ENCODE results near the gene HECA. TPM values are rescaled to one million over a fixed set of nuclear protein-coding genes. Genes with fewer than 3 reads are reported as not detected.

HECA gene
- total RNA-seq, 4 donors from 2014 or later = 36.1 to 70.1 (median 46.9) TPM

DNA sequence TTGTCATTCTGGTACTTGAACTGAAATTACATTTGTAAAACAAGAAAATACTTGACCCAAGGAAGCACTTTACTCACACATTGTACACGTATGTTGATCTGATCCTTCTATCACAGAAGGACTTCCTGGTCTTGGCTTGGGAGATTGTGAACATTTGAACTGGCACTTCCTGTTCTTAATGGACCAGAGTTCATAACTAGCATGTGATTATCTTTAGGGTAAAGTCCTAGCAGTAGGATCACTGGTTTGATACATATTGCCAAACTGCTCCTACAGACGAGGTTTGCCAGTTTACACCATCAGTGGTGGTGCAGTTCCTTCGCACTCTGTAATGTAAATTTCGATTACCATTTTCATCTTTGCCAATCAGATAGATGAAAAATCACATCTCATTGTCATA lies 12.7 kb downstream of the HECA start:
- TF ChIP-seq EP300 (IDR thresholded peaks at IDR 0.05) (no peak), POLR2A (IDR thresholded peaks at IDR 0.05) (no peak), POLR2AphosphoS5 (IDR thresholded peaks at IDR 0.05) (no peak)
- TF ChIP-seq, protein P1, sequence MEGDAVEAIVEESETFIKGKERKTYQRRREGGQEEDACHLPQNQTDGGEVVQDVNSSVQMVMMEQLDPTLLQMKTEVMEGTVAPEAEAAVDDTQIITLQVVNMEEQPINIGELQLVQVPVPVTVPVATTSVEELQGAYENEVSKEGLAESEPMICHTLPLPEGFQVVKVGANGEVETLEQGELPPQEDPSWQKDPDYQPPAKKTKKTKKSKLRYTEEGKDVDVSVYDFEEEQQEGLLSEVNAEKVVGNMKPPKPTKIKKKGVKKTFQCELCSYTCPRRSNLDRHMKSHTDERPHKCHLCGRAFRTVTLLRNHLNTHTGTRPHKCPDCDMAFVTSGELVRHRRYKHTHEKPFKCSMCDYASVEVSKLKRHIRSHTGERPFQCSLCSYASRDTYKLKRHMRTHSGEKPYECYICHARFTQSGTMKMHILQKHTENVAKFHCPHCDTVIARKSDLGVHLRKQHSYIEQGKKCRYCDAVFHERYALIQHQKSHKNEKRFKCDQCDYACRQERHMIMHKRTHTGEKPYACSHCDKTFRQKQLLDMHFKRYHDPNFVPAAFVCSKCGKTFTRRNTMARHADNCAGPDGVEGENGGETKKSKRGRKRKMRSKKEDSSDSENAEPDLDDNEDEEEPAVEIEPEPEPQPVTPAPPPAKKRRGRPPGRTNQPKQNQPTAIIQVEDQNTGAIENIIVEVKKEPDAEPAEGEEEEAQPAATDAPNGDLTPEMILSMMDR (IDR thresholded peaks at IDR 0.05) = no peak
- no peak overlapping the region for H3K27ac ChIP-seq
- H3K36me3 ChIP-seq = no peaks in the 10 kb centered on the region
- WGBS, 2 donors (ENCODE audit: low coverage in 1 of 2) = 80 to 88% methylated on average over 3 to 4 of the region's 4 CpGs
- H3K4me3 ChIP-seq = no peak overlapping the region
- no peak for ATAC-seq
- no peaks in the 10 kb centered on the region for H3K9me3 ChIP-seq
- peaks cover 3 to 86% (median 9%) of the 10 kb centered on the region in 3 donors for H3K4me1 ChIP-seq
- no peaks in the 10 kb centered on the region for H3K27me3 ChIP-seq

DNA sequence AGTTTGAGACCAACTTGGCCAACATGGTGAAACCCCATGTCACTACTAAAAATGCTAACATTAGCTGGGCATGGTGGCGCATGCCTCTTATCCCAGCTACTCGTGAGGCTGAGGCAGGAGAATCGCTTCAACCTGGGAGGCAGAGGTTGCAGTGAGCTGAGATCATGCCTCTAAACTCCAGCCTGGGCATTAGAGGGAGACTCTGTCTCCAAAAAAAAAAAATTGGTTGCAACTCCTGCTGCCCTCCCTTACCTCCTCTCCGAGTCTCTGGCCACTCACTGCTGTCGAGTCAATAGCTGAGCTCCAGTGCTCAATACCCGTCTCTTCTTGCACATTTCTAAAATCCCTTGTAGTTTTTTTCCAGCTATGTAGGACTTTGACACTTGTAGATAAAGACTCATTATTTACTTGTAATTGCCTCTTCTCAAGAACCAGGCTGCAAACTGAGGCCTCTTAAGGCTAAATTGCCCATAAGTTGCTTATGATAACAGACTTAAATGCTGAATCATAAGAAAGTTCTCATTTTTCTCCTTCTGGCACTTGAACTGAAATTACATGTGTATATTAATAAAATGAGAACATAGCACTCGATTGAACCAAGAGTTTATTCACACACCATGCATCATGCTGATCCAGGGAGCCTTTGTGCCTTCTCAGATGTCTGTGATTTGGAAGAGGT lies 13.8 kb downstream of the HECA start:
- Histone ChIP-seq H3K27me3 (no peaks in the 10 kb centered on the region), H3K4me3 (no peak overlapping the region), H3K4me1 (peaks cover 3 to 86% (median 9%) of the 10 kb centered on the region in 3 donors), H3K9me3 (no peaks in the 10 kb centered on the region), H3K36me3 (no peaks in the 10 kb centered on the region), H3K27ac (no peak overlapping the region)
- TF ChIP-seq POLR2A (IDR thresholded peaks at IDR 0.05) (no peak), POLR2AphosphoS5 (IDR thresholded peaks at IDR 0.05) (no peak), EP300 (IDR thresholded peaks at IDR 0.05) (no peak)
- TF ChIP-seq, protein P1 (IDR thresholded peaks at IDR 0.05) = no peak
- 35 to 49% methylated on average over 3 to 6 of the region's 7 CpGs for WGBS, 2 donors (ENCODE audit: low coverage in 1 of 2)
- no peak for ATAC-seq

DNA sequence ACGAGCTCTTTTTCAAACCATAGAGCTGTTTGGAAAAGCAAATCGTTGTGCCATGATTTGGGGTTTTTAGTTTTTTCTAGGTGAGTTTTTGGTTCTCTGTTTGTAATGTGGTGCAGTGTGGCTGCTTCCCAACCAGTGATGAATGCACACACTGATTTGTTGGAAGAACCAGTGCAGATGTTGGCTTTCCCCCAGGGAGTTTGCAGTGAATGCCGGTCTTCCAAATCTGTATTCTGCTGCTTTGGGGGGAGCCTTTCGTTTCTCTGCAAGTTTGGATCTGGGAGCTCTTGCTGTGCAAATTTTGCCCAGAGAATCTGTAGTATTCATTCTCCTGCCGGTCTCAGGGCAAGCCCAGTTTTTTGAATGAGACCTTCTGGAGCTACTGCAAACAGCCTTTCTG lies 14.5 kb downstream of the HECA start:
- H3K4me1 ChIP-seq = peaks cover 3 to 86% (median 9%) of the 10 kb centered on the region in 3 donors
- H3K4me3 ChIP-seq = no peak overlapping the region
- H3K36me3 ChIP-seq = no peaks in the 10 kb centered on the region
- TF ChIP-seq, protein P1 (IDR thresholded peaks at IDR 0.05) = no peak
- TF ChIP-seq EP300 (IDR thresholded peaks at IDR 0.05) = no peak
- H3K27me3 ChIP-seq = no peaks in the 10 kb centered on the region
- no peaks in the 10 kb centered on the region for H3K9me3 ChIP-seq
- 26 to 37% methylated on average over 3 to 4 of the region's 5 CpGs for WGBS, 2 donors (ENCODE audit: low coverage in 1 of 2)
- no peak for ATAC-seq
- no peak overlapping the region for H3K27ac ChIP-seq

DNA sequence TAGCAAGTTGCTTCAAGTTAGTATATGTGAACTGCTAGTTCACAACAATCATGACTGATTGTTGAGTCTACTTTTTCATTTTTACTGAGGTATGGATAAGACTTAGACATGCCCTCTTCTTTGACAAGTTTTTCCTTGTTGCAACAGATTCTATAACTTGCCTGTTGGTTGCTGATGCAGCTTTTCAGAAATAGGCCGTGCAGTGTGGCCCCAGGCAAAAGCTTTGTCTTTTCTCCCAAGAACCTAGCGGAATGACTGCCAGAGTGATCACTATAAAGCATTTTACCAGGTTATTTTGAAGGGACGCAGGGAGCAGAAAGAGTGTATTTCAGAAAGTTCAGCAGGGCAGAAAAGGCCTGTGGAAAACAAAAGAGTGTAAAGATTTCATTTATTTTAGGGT lies 16.0 kb downstream of the HECA start:
- WGBS, 2 donors (ENCODE audit: low coverage in 1 of 2) = 83 to 96% methylated on average over 3 of the region's 3 CpGs
- Histone ChIP-seq H3K27ac (no peak overlapping the region), H3K27me3 (no peaks in the 10 kb centered on the region), H3K4me3 (no peak overlapping the region), H3K36me3 (no peaks in the 10 kb centered on the region), H3K4me1 (peaks cover 3 to 80% (median 9%) of the 10 kb centered on the region in 3 donors), H3K9me3 (no peaks in the 10 kb centered on the region)
- TF ChIP-seq, protein P1 (IDR thresholded peaks at IDR 0.05) = no peak
- TF ChIP-seq POLR2AphosphoS5 (IDR thresholded peaks at IDR 0.05) (no peak), POLR2A (IDR thresholded peaks at IDR 0.05) (no peak), EP300 (IDR thresholded peaks at IDR 0.05) (no peak)
- ATAC-seq = no peak

DNA sequence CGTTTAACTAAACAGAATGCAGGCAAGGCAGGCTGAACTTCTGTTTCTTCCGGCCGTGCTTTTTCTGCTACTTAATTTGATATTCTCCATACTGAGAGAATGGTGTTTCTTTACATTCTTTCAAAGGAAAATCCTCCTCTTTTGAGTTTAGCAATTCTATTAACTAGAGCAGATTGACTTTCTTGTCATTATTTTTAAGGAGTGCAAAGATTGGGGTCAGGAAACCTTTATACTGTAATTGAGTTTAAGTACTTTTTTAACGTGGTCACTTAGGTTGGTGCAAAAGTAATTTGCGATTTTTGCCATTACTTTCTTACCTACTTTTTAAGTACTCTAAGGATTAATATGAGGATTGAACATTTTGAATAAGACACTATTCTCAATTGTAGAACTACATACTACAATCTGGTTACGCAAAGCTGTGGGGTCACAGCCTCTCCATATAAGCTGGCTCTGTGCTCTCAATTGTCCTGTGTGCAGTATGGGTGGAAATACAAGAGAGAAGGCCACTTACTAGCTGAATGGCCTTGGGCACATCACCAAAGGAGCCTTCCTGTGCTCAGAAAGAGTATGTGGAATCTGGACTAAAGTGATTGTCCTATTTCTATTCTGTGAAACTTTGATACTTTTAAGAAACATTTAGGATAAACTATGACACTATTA lies 16.7 kb downstream of the HECA start:
- 76 to 79% methylated on average over 6 of the region's 6 CpGs for WGBS, 2 donors (ENCODE audit: low coverage in 1 of 2)
- ATAC-seq = no peak
- no peaks in the 10 kb centered on the region for H3K36me3 ChIP-seq
- H3K9me3 ChIP-seq = no peaks in the 10 kb centered on the region
- H3K27ac ChIP-seq = no peak overlapping the region
- no peaks in the 10 kb centered on the region for H3K27me3 ChIP-seq
- TF ChIP-seq EP300 (IDR thresholded peaks at IDR 0.05) (no peak), POLR2A (IDR thresholded peaks at IDR 0.05) (no peak), POLR2AphosphoS5 (IDR thresholded peaks at IDR 0.05) (no peak)
- no peak overlapping the region for H3K4me3 ChIP-seq
- peaks cover 3 to 83% (median 9%) of the 10 kb centered on the region in 3 donors for H3K4me1 ChIP-seq
